Esophagus squamous epithelium (tissue), 5 donors: ENCODE data around the gene COPS3. TPM values are rescaled to one million over a fixed set of nuclear protein-coding genes. Genes with fewer than 3 reads are reported as not detected.

Experiments used
- DNase-seq: peaks from one replicate; lab custom pipeline; 2025; lab: John Stamatoyannopoulos, UW
- H3K27ac ChIP-seq, 4 donors: fragments of 200-600 bp; sonication (generic); one replicate each; pipeline ENCODE4 v1.5.1; 2016 to 2019; ENCODE audit warnings: mild to moderate bottlenecking in 1 of 4
- H3K27me3 ChIP-seq, 4 donors: fragments of 200-600 bp; sonication (generic); 1 replicate in 3 of 4; 2 replicates in 1 of 4; pipeline versions ENCODE4 v1.5.1 to v1.6.0; 2017 to 2021; ENCODE audit warnings: antibody characterized with exemption in 1 of 4
- H3K36me3 ChIP-seq, 3 donors: fragments of 200-600 bp; sonication (generic); one replicate each; pipeline ENCODE4 v1.5.1; 2016 to 2019
- H3K4me1 ChIP-seq, 3 donors: fragments of 200-600 bp; sonication (generic); one replicate each; pipeline ENCODE4 v1.5.1; 2017 to 2019
- H3K4me3 ChIP-seq, 4 donors: fragments of 200-600 bp; sonication (generic); 1 replicate in 3 of 4; 2 replicates in 1 of 4; pipeline ENCODE4 v1.5.1; 2016 to 2019; ENCODE audit warnings: mild to moderate bottlenecking in 2 of 4, moderate library complexity in 1 of 4
- H3K9me3 ChIP-seq, 3 donors: fragments of 200-600 bp; sonication (generic); one replicate each; pipeline ENCODE4 v1.5.1; 2016 to 2019
- CTCF ChIP-seq, 6 experiments: fragments of 450-650 bp in 4 of 6; fragments of 200-600 bp in 2 of 6; sonication (generic) in 2 of 6; IDR thresholded peaks; one replicate each; pipeline ENCODE4 v1.5.1; 2016 to 2019; ENCODE audit warnings: antibody characterized with exemption in 6 of 6, mild to moderate bottlenecking in 4 of 6, moderate library complexity in 4 of 6
- POLR2A ChIP-seq, 4 donors: fragments of 450-650 bp; IDR thresholded peaks; one replicate each; pipeline ENCODE4 v1.6.1; 2017; ENCODE audit warnings: antibody characterized with exemption in 4 of 4, mild to moderate bottlenecking in 4 of 4, moderate library complexity in 3 of 4
- WGBS, 2 donors: methylation state at CpG; one replicate each; pipeline ENCODE4 v1.1.5; 2018; 5-methylcytosine and 5-hydroxymethylcytosine counted together
- intact Hi-C: fragments of 100-400 bp; cut with DNase I; formaldehyde crosslinking; loops from one replicate; pipeline ENCODE4 v1.15.0; 2022
- total RNA-seq, 4 donors: library from RNA; depleted of rRNA; stranded (reverse); fragments of >200 nt; gene quantifications; one replicate each; pipeline ENCODE4 v1.1.0, GENCODE V29; 2016
- donor health status: DM: yes; HTN: yes; CAD: no.

Gene COPS3
- total RNA-seq, 4 donors from 2014 or later, result 34.0 to 91.6 (median 68.7) TPM

DNA sequence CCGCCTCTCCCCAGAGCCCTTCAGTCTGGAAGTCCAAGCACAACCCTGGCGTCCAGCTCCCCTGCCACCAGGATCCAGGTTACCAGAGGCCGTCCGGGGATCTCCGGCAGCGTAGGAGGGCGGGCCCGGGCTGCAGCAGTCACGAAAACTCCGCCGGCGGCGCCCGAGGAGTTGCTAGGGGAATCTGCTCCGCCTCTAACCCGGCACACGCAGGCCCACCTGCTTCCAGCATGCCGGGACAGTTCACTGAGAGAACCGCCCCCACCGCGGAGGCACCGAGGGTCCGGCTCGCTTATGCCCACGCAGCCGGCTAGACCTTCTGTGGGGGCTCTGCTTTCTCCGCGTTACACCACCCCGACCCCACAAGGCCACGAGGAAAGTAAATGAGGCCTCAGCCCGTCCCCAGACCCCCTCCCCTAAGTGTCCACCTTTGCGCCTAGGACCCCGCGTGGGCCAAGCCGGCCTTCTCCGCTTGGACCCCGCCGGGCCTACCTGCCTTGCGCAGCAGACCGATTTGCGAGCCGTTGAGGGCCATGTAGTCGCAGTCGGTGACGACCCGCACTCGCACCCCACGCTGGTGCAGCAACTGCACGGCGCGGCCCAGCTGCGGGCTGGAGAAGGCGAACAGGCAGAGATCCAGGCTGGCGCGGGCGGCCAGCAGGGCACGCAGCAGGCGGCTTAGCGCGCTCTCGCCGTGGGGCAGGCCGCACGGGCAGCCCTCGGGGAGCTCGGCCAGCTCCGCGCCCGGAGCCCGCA lies 75.5 kb downstream of the COPS3 start:
- 20% methylated on average over 18 of the region's 70 CpGs; no CpG with 5 or more reads in 1 of the 2 donors for WGBS, 2 donors
- no peak for TF ChIP-seq CTCF (IDR thresholded peaks at IDR 0.05)
- no peak for TF ChIP-seq POLR2A (IDR thresholded peaks at IDR 0.05)
- Histone ChIP-seq H3K27ac (peak overlapping the region; percentile 75 to 90 (median 86)), H3K4me3 (peak overlapping the region; percentile 42 to 77 (median 54)), H3K4me1 (peaks cover 28 to 66% (median 28%) of the 10 kb centered on the region in 3 donors), H3K27me3 (no peaks in the 10 kb centered on the region), H3K9me3 (no peaks in the 10 kb centered on the region), H3K36me3 (peaks cover 0 to under 1% (median 0%) of the 10 kb centered on the region in 3 donors)
- no peak for DNase-seq
- intact Hi-C loops, result no loop called here

GRCh38 chr17:17204635-17205231 lies 76.3 kb downstream of the COPS3 start:
- no peaks in the 10 kb centered on the region for H3K36me3 ChIP-seq
- H3K4me3 ChIP-seq, result peak overlapping the region; percentile 42 to 77 (median 54)
- TF ChIP-seq POLR2A (IDR thresholded peaks at IDR 0.05) (no peak), CTCF (IDR thresholded peaks at IDR 0.05) (no peak)
- no peaks in the 10 kb centered on the region for H3K27me3 ChIP-seq
- no peaks in the 10 kb centered on the region for H3K9me3 ChIP-seq
- WGBS, 2 donors, result 16 to 40% methylated on average over 2 to 5 of the region's 14 CpGs
- no peak for DNase-seq
- H3K4me1 ChIP-seq, result peaks cover 28 to 74% (median 35%) of the 10 kb centered on the region in 3 donors
- H3K27ac ChIP-seq, result peak overlapping the region; percentile 75 to 90 (median 86)
- intact Hi-C loops, result no loop called here

DNA sequence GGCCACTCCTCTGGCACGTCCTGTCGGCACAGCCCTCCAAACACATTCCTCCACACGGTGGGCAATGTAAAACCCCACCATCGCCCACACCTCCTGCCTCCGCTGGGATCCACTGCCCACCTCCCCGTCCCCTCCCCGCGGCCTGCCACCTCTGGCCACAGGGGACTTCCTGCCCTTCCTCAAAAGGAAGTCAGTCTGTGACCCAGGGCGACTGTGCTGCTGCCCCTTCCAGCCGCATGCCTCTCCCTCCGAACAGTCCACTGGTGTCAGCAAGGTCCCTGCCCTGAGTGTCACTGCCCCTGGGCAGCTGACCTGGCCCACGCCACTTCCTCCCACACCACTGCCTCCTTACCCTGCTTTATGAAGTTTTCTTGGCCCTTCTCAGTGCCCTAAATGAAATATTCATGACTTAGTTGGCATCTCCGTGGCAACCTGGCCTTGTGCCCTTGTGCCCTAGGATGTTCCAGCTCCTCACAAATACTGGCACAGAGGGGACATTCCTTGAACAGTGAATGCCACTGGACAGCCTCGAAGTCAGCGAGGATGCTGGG lies 76.9 kb downstream of the COPS3 start:
- 46 to 54% methylated on average over 13 of the region's 15 CpGs for WGBS, 2 donors
- H3K4me1 ChIP-seq, result peaks cover 28 to 76% (median 35%) of the 10 kb centered on the region in 3 donors
- TF ChIP-seq POLR2A (IDR thresholded peaks at IDR 0.05) (no peak), CTCF (IDR thresholded peaks at IDR 0.05) (no peak)

GRCh38 chr17:17203173-17203730 lies 77.8 kb downstream of the COPS3 start:
- Histone ChIP-seq H3K9me3 (no peaks in the 10 kb centered on the region), H3K4me1 (peaks cover 28 to 76% (median 35%) of the 10 kb centered on the region in 3 donors), H3K4me3 (no peak overlapping the region), H3K27ac (peak overlapping the region in 3 of 4 donors; percentile 35 to 90 (median 86)), H3K36me3 (no peaks in the 10 kb centered on the region), H3K27me3 (no peaks in the 10 kb centered on the region)
- DNase-seq, result no peak
- TF ChIP-seq CTCF (IDR thresholded peaks at IDR 0.05) (no peak), POLR2A (IDR thresholded peaks at IDR 0.05) (no peak)
- intact Hi-C loops, result no loop called here
- 76 to 77% methylated on average over 6 to 11 of the region's 15 CpGs for WGBS, 2 donors

More for the DNA sequence above, 76.9 kb downstream of the COPS3 start:
- H3K27ac ChIP-seq, result peak overlapping the region; percentile 35 to 90 (median 63)
- intact Hi-C loops, result no loop called here
- H3K36me3 ChIP-seq, result no peaks in the 10 kb centered on the region
- peak overlapping the region in 1 of 4 donors; percentile 77 for H3K4me3 ChIP-seq
- H3K9me3 ChIP-seq, result no peaks in the 10 kb centered on the region
- no peak for DNase-seq
- no peaks in the 10 kb centered on the region for H3K27me3 ChIP-seq
